Hematopoietic multipotent progenitor cell treated with erythropoietin and hydrocortisone succinate and interleukin-3 and kit ligand, for 8 days (in vitro differentiated cells): ENCODE results near the gene HMX1.

Experiments
- DNase-seq: peaks from one replicate; pipeline ENCODE4 v3.0.0-alpha.2; 2015

The HMX1 gene

GRCh38 chr4:8891646-8892555 lies 20.3 kb upstream of the HMX1 start:
- DNase-seq: no peak

- DNase-seq: no peak
Observed at GRCh38 chr4:8891255-8891645, 19.6 kb upstream of the HMX1 start.

- DNase-seq: no peak
Observed at GRCh38 chr4:8888856-8889255, 17.2 kb upstream of the HMX1 start.

GRCh38 chr4:8886612-8887406 lies 15.2 kb upstream of the HMX1 start:
- no peak for DNase-seq

GRCh38 chr4:8882239-8882638 lies 10.6 kb upstream of the HMX1 start:
- no peak for DNase-seq

- DNase-seq: no peak
Observed at GRCh38 chr4:8880851-8881250, 9.2 kb upstream of the HMX1 start.

GRCh38 chr4:8879574-8879973 lies 7.9 kb upstream of the HMX1 start:
- DNase-seq: no peak

- no peak for DNase-seq
Observed at GRCh38 chr4:8878421-8878820, 6.8 kb upstream of the HMX1 start.

- DNase-seq: no peak
Observed at GRCh38 chr4:8877780-8878040, 6.1 kb upstream of the HMX1 start.

GRCh38 chr4:8876982-8877779 lies 5.5 kb upstream of the HMX1 start:
- DNase-seq: no peak

- no peak for DNase-seq
Observed at GRCh38 chr4:8874896-8875680, 3.4 kb upstream of the HMX1 start.

GRCh38 chr4:8874003-8874895 lies 2.6 kb upstream of the HMX1 start:
- DNase-seq: no peak

- no peak for DNase-seq
Observed at GRCh38 chr4:8872402-8873291, 1.0 kb upstream of the HMX1 start.

- no peak for DNase-seq
Observed at GRCh38 chr4:8870647-8871416, 807 bp downstream of the HMX1 start.

GRCh38 chr4:8869898-8870646 lies 1.6 kb downstream of the HMX1 start:
- DNase-seq: no peak

- no peak for DNase-seq
Observed at GRCh38 chr4:8869002-8869897, 2.4 kb downstream of the HMX1 start.

- DNase-seq: no peak
Observed at GRCh38 chr4:8868321-8869001, 3.2 kb downstream of the HMX1 start.
